Activated CD4-positive, alpha-beta T cell treated with anti-CD3 and anti-CD28 coated beads, Interleukin-2, amount 10 ng/mL, durations not matched to agents 7 days and 5 days (primary cell): Measurements from ENCODE around the gene ABCD4. TPM values are rescaled to one million over a fixed set of nuclear protein-coding genes. Genes with fewer than 3 reads are reported as not detected.

Source experiments
- CTCF ChIA-PET: fragments of 350-600 bp; sonication (Branson Sonifier 250); formaldehyde crosslinking; loops from one replicate; lab custom pipeline; 2021; ENCODE audit warnings: antibody characterized with exemption; lab: Charles Lee
- POLR2A ChIA-PET: fragments of 350-600 bp; sonication (Branson Sonifier 250); formaldehyde crosslinking; loops from one replicate; lab custom pipeline; 2021; ENCODE audit warnings: antibody characterized with exemption; lab: Charles Lee
- DNase-seq: peaks from one replicate; pipeline ENCODE4 v3.0.0-alpha.2; 2020
- H3K27ac Mint-ChIP-seq: one replicate; pipeline ENCODE4 v1.8.0; 2021; ENCODE audit warnings: mild to moderate bottlenecking, moderate library complexity, mixed read lengths
- H3K27me3 Mint-ChIP-seq: one replicate; pipeline ENCODE4 v1.8.0; 2021; ENCODE audit warnings: mixed read lengths
- H3K36me3 Mint-ChIP-seq: one replicate; pipeline ENCODE4 v1.8.0; 2021; ENCODE audit warnings: low read depth, mixed read lengths
- H3K4me1 Mint-ChIP-seq: one replicate; pipeline ENCODE4 v1.8.0; 2021; ENCODE audit warnings: mixed read lengths
- H3K4me3 Mint-ChIP-seq: one replicate; pipeline ENCODE4 v1.8.0; 2021; ENCODE audit warnings: mild to moderate bottlenecking, moderate library complexity, mixed read lengths
- H3K9me3 Mint-ChIP-seq: one replicate; pipeline ENCODE4 v1.8.0; 2021; ENCODE audit warnings: mixed read lengths
- total RNA-seq, 2 experiments: library from RNA; stranded (reverse); gene quantifications; one replicate each; pipeline ENCODE4 v1.2.3, GENCODE V29; 2021

The ABCD4 gene
- total RNA-seq, 2 experiments from 2014 or later: 59.6 to 62.4 TPM

DNA sequence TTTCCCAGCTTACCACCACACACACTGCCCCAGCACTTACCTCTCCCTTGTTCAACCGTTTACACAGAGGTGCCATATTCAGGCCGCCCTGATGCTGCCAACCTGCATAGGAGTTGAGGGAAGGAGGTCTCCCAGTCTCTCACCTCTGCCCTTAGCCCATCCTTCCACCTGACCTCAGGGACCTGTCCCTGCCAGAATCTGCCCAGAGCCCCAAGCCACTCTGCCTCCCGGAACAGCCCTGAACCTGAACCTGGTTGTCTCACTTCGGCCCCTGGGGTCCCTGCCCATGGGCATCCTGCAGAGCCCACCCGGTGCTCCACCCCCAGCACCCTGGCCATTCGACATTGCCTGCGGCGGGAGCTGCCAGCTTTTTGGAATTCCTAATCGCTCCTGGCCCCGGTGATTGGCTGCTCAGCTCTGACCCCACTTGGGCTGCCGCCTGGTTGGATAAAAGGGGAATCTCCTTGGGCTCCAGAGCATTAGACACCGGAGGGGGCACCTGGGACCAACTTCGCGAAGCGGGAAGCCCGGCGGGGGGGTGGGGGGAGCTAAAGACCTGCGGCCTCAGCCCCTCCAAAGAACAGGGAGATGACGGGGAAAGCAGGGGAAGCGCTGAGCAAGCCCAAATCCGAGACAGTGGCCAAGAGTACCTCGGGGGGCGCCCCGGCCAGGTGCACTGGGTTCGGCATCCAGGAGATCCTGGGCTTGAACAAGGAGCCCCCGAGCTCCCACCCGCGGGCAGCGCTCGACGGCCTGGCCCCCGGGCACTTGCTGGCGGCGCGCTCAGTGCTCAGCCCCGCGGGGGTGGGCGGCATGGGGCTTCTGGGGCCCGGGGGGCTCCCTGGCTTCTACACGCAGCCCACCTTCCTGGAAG, 63.5 kb downstream of the ABCD4 start, which contains the start of gene VSX2:
Gene VSX2 (plus strand): TSS at position 476 of the 874 bp plus-strand sequence. CDS start 113 bp downstream, at position 589.
- peaks cover 18% of the 10 kb centered on the region for H3K4me1 Mint-ChIP-seq
- ChIA-PET CTCF (interaction anchor here (1.0 to 3.1 kb wide), 3 partner anchors 9 to 18 kb away, joined by 3 to 8 read pairs (median 5); no protein-coding TSS in a partner anchor), POLR2A (no interaction called here)
- peaks cover 78% of the 10 kb centered on the region for H3K27me3 Mint-ChIP-seq
- no peaks in the 10 kb centered on the region for H3K36me3 Mint-ChIP-seq
- H3K27ac Mint-ChIP-seq: no peak within 1 kb of the TSS
- no peaks in the 10 kb centered on the region for H3K9me3 Mint-ChIP-seq
- no peak for DNase-seq
- no peak within 1 kb of the TSS for H3K4me3 Mint-ChIP-seq

DNA sequence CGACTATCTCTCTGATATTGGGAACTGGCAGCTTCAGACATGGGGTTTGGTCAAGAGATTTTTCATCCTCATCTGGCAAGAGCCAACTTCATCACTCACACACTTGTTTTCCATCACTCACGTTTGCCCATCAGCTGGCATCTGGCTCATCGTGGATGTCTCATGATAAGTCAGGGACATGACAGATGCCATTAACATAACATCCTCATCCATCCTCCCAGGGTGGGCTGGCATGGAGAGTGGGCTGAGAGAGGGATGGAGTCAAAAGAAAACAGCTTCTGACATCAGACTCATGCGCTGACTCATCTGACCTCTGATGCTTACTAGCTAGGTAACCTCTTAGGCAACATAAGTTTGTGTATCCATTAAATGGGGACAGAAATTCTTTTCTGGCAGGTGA, 65.3 kb downstream of the ABCD4 start:
- ChIA-PET CTCF (no interaction called here), POLR2A (no interaction called here)
- H3K9me3 Mint-ChIP-seq: no peaks in the 10 kb centered on the region
- H3K36me3 Mint-ChIP-seq: no peaks in the 10 kb centered on the region
- peaks cover 17% of the 10 kb centered on the region for H3K4me1 Mint-ChIP-seq
- no peak overlapping the region for H3K4me3 Mint-ChIP-seq
- no peak for DNase-seq
- H3K27me3 Mint-ChIP-seq: peaks cover 62% of the 10 kb centered on the region
- H3K27ac Mint-ChIP-seq: no peak overlapping the region

Other genes starting within 250 kb of the ABCD4 start
- 10 to 100 TPM; 13.7 to 19.1 TPM for gene ALDH6A1, start 218.5 kb downstream of the ABCD4 start, total RNA-seq
- gene LIN52, start 218.0 kb downstream of the ABCD4 start, total RNA-seq: 10 to 100 TPM; 13.0 to 14.7 TPM
- not detected for gene VSX2, start 63.5 kb downstream of the ABCD4 start, total RNA-seq
- not detected for gene VRTN, start 45.5 kb upstream of the ABCD4 start, total RNA-seq
- not detected for gene SYNDIG1L, start 123.3 kb upstream of the ABCD4 start, total RNA-seq
- 10 to 100 TPM; 54.1 to 74.1 TPM for gene NPC2, start 190.4 kb upstream of the ABCD4 start, total RNA-seq
- gene ISCA2, start 190.8 kb upstream of the ABCD4 start, total RNA-seq: 10 to 100 TPM; 30.1 to 30.4 TPM